ENCODE data around the gene CASD1.

CASD1 gene

GRCh38 chr7:94472608-94473007 lies 37.0 kb upstream of the CASD1 start:
- DNase-seq: no peak
- no peak for TF ChIP-seq EZH2phosphoT487 (IDR thresholded peaks at IDR 0.05; ENCODE audit: low read length)
- no peak for TF ChIP-seq EZH2 (optimal IDR thresholded peaks at IDR 0.05; ENCODE audit: low read depth, low read length)
- no peak for TF ChIP-seq CTCF (IDR thresholded peaks at IDR 0.05; ENCODE audit: low read length)
- no peak overlapping the region for H3K4me2 ChIP-seq (ENCODE audit: low read depth, low read length)
- H3K9me3 ChIP-seq (replicated peaks; ENCODE audit: insufficient read depth, low read length): no peaks in the 10 kb centered on the region
- H2AFZ ChIP-seq (ENCODE audit: low read length): no peak overlapping the region
- no peaks in the 10 kb centered on the region for H3K4me1 ChIP-seq (ENCODE audit: low read length)
- H3K4me3 ChIP-seq (ENCODE audit: low read length): no peak overlapping the region
- no peaks in the 10 kb centered on the region for H3F3A ChIP-seq (ENCODE audit: insufficient read depth, low read length)
- no peak overlapping the region for H3K27ac ChIP-seq (ENCODE audit: low read length)
- no peaks in the 10 kb centered on the region for H3K9me2 ChIP-seq (replicated peaks; ENCODE audit: insufficient read depth, low read length)
- no peaks in the 10 kb centered on the region for H3K36me3 ChIP-seq (replicated peaks; ENCODE audit: insufficient read depth, low read length)
- H3K79me2 ChIP-seq (ENCODE audit: low read length): no peaks in the 10 kb centered on the region
- H4K20me1 ChIP-seq (ENCODE audit: insufficient read depth, low read length): no peaks in the 10 kb centered on the region
- H3K27me3 ChIP-seq (replicated peaks; ENCODE audit: insufficient read depth, low read length): no peaks in the 10 kb centered on the region
- H3K9ac ChIP-seq (ENCODE audit: low read length): no peak overlapping the region

- no peaks in the 10 kb centered on the region for H3K9me2 ChIP-seq (replicated peaks; ENCODE audit: insufficient read depth, low read length)
- H2AFZ ChIP-seq (ENCODE audit: low read length): no peak overlapping the region
- no peak for TF ChIP-seq EZH2phosphoT487 (IDR thresholded peaks at IDR 0.05; ENCODE audit: low read length)
- TF ChIP-seq EZH2 (optimal IDR thresholded peaks at IDR 0.05; ENCODE audit: low read depth, low read length): no peak
- no peak for TF ChIP-seq CTCF (IDR thresholded peaks at IDR 0.05; ENCODE audit: low read length)
- H3K79me2 ChIP-seq (ENCODE audit: low read length): no peaks in the 10 kb centered on the region
- no peak overlapping the region for H3K9ac ChIP-seq (ENCODE audit: low read length)
- no peaks in the 10 kb centered on the region for H3K27me3 ChIP-seq (replicated peaks; ENCODE audit: insufficient read depth, low read length)
- no peak for DNase-seq
- no peaks in the 10 kb centered on the region for H3K4me1 ChIP-seq (ENCODE audit: low read length)
- no peak overlapping the region for H3K27ac ChIP-seq (ENCODE audit: low read length)
- H3K4me2 ChIP-seq (ENCODE audit: low read depth, low read length): no peak overlapping the region
- no peaks in the 10 kb centered on the region for H3K9me3 ChIP-seq (replicated peaks; ENCODE audit: insufficient read depth, low read length)
- H3K36me3 ChIP-seq (replicated peaks; ENCODE audit: insufficient read depth, low read length): no peaks in the 10 kb centered on the region
- no peak overlapping the region for H3K4me3 ChIP-seq (ENCODE audit: low read length)
- no peaks in the 10 kb centered on the region for H4K20me1 ChIP-seq (ENCODE audit: insufficient read depth, low read length)
- H3F3A ChIP-seq (ENCODE audit: insufficient read depth, low read length): no peaks in the 10 kb centered on the region
These were observed 33.3 kb upstream of the CASD1 start for GRCh38 chr7:94476251-94476840.

- Histone ChIP-seq H2AFZ (ENCODE audit: low read length) (no peak overlapping the region), H4K20me1 (ENCODE audit: insufficient read depth, low read length) (no peaks in the 10 kb centered on the region), H3K27ac (ENCODE audit: low read length) (no peak overlapping the region), H3K9ac (ENCODE audit: low read length) (no peak overlapping the region), H3K4me2 (ENCODE audit: low read depth, low read length) (no peak overlapping the region), H3F3A (ENCODE audit: insufficient read depth, low read length) (no peaks in the 10 kb centered on the region), H3K9me2 (replicated peaks; ENCODE audit: insufficient read depth, low read length) (no peaks in the 10 kb centered on the region), H3K27me3 (replicated peaks; ENCODE audit: insufficient read depth, low read length) (no peaks in the 10 kb centered on the region), H3K4me3 (ENCODE audit: low read length) (no peak overlapping the region), H3K36me3 (replicated peaks; ENCODE audit: insufficient read depth, low read length) (no peaks in the 10 kb centered on the region), H3K9me3 (replicated peaks; ENCODE audit: insufficient read depth, low read length) (no peaks in the 10 kb centered on the region), H3K4me1 (ENCODE audit: low read length) (no peaks in the 10 kb centered on the region), H3K79me2 (ENCODE audit: low read length) (no peaks in the 10 kb centered on the region)
- no peak for TF ChIP-seq CTCF (IDR thresholded peaks at IDR 0.05; ENCODE audit: low read length)
- TF ChIP-seq EZH2 (optimal IDR thresholded peaks at IDR 0.05; ENCODE audit: low read depth, low read length): no peak
- DNase-seq: no peak
These were observed 31.7 kb upstream of the CASD1 start for GRCh38 chr7:94477878-94478277.

Measured in MM.1S (cell line).